BE2C (cell line): ENCODE data around the gene VAV2.

Experiments
- DNase-seq: peaks from one replicate; pipeline ENCODE4 v3.0.0-alpha.2; 2020
- H3K27me3 ChIP-seq: fragments of 250-450 bp; sonication (Bioruptor Pico); 2 replicates; pipeline ENCODE4 v1.5.1; 2020; ENCODE audit warnings: mild to moderate bottlenecking
- H3K36me3 ChIP-seq: fragments of 250-450 bp; sonication (Bioruptor Pico); 2 replicates; pipeline ENCODE4 v1.5.1; 2020; ENCODE audit warnings: mild to moderate bottlenecking
- H3K4me1 ChIP-seq: fragments of 250-450 bp; sonication (Bioruptor Pico); 2 replicates; pipeline ENCODE4 v1.5.1; 2020
- H3K4me3 ChIP-seq: 2 replicates; pipeline ENCODE4 v1.5.1; 2011; ENCODE audit warnings: low read depth, low read length
- H3K9me3 ChIP-seq: fragments of 250-450 bp; sonication (Bioruptor Pico); 2 replicates; pipeline ENCODE4 v1.5.1; 2020
- TF ChIP-seq, protein P1 (sequence below): IDR thresholded peaks from 2 replicates; pipeline ENCODE4 v1.5.1; 2012; ENCODE audit warnings: mild to moderate bottlenecking, low read depth, low read length

VAV2 gene

DNA sequence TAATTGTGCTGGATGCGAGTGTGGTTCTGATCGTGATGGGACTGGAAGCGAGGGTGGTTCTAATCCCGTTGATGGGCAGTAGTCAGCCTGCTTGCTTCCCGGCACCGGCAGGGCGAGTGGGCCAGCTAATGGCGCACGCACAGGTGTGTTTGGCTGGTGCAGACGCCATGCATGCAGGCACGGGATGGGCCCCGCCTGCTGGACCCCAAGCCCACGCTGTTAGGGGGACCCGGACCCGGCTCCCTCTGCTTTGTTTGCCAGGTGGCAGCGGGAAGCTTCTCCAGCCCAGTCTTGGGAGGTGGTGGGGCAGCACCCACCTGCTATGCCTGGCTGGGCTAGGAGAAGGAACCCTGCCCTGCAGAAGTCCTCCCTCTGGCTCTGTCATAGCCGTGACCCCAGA lies 70.3 kb downstream of the VAV2 start:
- no peak for DNase-seq

DNA sequence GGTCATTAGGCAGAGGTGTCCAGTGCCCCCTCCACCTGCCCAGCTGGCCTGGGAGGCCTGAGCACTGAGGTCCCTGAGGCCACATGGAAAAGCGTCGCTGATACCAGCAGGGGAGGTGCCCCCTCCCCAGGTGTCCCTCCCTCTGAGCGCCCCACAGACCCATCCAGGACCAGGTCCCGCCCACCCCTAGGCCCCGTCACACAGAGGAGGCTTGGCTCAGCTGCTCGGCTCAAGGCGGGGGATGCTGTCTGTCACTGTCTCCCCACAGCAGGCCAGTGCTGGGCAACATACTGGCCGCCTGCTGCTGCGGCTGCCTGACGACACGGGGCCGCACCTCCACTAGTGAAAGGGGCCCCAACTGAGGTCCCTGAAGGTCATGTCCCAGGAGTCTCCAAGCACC lies 71.7 kb downstream of the VAV2 start:
- Histone ChIP-seq H3K27me3 (no peaks in the 10 kb centered on the region), H3K4me3 (no peak overlapping the region), H3K9me3 (no peaks in the 10 kb centered on the region), H3K4me1 (peaks cover 6% of the 10 kb centered on the region), H3K36me3 (peaks cover 13% of the 10 kb centered on the region)
- TF ChIP-seq, protein P1, sequence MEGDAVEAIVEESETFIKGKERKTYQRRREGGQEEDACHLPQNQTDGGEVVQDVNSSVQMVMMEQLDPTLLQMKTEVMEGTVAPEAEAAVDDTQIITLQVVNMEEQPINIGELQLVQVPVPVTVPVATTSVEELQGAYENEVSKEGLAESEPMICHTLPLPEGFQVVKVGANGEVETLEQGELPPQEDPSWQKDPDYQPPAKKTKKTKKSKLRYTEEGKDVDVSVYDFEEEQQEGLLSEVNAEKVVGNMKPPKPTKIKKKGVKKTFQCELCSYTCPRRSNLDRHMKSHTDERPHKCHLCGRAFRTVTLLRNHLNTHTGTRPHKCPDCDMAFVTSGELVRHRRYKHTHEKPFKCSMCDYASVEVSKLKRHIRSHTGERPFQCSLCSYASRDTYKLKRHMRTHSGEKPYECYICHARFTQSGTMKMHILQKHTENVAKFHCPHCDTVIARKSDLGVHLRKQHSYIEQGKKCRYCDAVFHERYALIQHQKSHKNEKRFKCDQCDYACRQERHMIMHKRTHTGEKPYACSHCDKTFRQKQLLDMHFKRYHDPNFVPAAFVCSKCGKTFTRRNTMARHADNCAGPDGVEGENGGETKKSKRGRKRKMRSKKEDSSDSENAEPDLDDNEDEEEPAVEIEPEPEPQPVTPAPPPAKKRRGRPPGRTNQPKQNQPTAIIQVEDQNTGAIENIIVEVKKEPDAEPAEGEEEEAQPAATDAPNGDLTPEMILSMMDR = no peak
- no peak for DNase-seq

More for the DNA sequence above, 70.3 kb downstream of the VAV2 start:
- H3K36me3 ChIP-seq = peaks cover 13% of the 10 kb centered on the region
- TF ChIP-seq, protein P1 = no peak
- no peaks in the 10 kb centered on the region for H3K9me3 ChIP-seq
- no peaks in the 10 kb centered on the region for H3K27me3 ChIP-seq
- H3K4me1 ChIP-seq = peaks cover 6% of the 10 kb centered on the region
- H3K4me3 ChIP-seq = no peak overlapping the region

DNA sequence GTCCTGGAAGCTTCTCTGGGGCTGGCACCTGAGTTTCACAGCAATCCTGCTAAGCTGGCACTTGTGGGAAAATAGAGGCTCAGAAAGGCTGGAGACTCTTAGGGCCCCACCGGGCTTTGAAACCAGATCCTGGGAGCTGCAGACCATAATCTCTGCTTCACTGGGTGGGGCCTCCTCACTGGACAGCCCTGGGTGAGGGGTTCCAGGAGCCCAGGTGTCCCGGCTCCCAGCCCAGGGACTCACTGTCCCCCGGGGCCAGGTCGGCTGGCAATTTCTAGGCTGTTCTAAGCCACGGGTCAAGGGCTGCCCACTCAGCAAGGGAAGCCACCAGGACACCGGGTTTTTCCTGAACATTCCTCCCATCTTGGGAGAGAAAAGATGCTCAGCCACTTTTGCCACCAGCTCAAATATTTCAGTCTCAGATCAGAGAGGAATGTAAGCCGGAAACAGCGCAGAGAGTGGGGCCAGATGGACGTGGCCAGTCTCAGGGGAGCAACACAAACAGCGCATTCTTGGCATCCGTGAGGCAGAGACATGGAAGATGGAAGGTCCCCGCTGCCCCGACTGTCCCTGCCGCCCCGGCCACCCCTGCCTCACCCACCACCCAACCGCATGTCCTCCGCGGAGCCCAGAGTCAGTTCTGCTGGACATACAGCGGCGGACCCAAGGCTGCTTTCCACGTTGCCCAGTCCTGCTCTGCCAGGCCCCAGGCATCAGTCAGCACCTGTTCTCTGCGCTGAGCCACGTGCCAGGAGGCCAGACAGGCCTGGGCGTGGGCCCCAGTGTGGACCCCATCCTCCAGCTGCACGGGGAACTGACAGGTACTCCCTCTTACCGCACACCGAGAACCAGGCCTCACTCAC lies 72.6 kb downstream of the VAV2 start:
- Histone ChIP-seq H3K9me3 (no peaks in the 10 kb centered on the region), H3K36me3 (peaks cover 10% of the 10 kb centered on the region), H3K4me1 (peaks cover 6% of the 10 kb centered on the region), H3K27me3 (no peaks in the 10 kb centered on the region), H3K4me3 (no peak overlapping the region)
- DNase-seq = no peak
- TF ChIP-seq, protein P1 = no peak

DNA sequence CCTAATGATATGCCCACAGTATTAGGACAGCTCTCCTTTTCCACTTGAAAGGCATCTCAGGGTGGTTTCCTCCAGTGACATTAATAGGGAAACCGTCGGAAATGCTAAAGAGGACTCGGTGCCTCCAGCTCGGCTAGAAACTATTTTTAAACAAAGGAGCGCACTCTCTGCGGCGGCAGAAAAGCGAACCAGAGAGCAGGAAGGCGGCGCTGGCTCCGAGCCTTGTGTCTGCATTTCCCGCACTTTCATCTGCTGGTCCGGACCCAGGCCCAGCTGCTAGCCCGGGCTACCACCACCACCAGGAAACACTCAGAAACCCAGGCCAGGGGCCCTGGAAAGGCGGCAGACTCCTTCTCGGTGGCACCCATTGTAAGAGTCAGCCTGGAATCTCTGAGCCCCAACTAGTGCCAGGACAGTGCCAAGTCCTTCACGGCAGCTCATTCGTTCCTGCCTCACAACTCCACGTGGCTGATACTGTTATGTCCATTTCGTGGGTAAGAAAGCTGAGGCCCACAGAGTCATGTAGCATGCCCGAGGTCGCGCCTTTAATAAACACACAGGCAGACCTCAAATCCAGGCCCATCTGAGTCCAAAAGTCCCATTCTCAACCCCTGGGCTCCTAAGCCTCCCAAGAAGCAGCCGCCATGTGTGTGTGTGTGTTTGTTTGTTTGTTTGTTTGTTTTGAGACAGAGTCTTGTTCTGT lies 73.9 kb downstream of the VAV2 start:
- Histone ChIP-seq H3K4me3 (no peak overlapping the region), H3K9me3 (no peaks in the 10 kb centered on the region)
- TF ChIP-seq, protein P1 = no peak

DNA sequence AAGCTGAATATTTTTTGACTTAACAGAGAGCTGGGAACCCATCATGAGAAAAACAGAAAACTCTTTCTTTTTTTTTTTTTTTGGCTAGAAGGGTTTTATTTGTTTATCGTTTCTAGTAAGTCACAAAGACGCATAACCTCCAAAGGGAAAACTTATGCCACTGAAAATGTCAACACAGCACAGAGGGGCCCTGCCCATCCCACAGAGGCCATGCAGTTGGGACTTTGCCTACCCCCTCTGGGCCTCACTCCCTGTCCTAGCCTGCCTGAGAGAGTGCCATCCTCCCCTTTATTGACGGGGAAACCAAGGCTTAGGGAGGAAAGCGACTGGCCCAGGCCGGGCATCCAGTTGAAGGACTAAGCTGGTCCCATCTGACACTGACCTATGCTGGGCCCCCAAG lies 74.7 kb downstream of the VAV2 start:
- Histone ChIP-seq H3K9me3 (no peaks in the 10 kb centered on the region), H3K4me3 (no peak overlapping the region), H3K27me3 (no peaks in the 10 kb centered on the region), H3K36me3 (peaks cover 11% of the 10 kb centered on the region), H3K4me1 (peaks cover 9% of the 10 kb centered on the region)
- TF ChIP-seq, protein P1 = no peak
- DNase-seq = no peak

More for the DNA sequence above, 73.9 kb downstream of the VAV2 start:
- Histone ChIP-seq H3K27me3 (no peaks in the 10 kb centered on the region), H3K36me3 (peaks cover 6% of the 10 kb centered on the region), H3K4me1 (peaks cover 9% of the 10 kb centered on the region)
- no peak for DNase-seq

DNA sequence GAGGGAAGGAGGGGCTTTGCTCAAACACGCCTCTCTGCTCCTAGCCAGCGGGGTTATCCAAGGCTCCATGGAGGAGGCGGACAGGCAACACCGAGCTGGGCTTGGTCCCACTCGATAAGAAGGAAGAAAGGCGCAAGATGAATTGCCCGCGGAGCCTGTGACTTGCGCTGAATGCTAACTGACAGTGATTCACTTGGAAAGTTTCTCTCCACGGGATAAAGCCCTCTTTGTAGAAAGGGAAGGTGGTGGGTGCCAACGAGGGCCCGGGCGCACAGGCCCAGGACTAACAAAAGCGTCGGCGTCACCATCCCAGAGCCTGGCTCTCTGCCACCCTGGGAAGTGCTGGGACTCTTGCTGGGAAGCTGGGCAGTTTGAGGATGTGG lies 76.0 kb downstream of the VAV2 start:
- no peak overlapping the region for H3K4me3 ChIP-seq
- DNase-seq = no peak
- TF ChIP-seq, protein P1 = no peak
- H3K36me3 ChIP-seq = peaks cover 14% of the 10 kb centered on the region
- no peaks in the 10 kb centered on the region for H3K9me3 ChIP-seq
- peaks cover 9% of the 10 kb centered on the region for H3K4me1 ChIP-seq
- H3K27me3 ChIP-seq = no peaks in the 10 kb centered on the region
